ENCODE measurements around the gene SCN2B.

- TF ChIP-seq CTCF (conservative IDR thresholded peaks at IDR 0.05; ENCODE audit: low read length) = no peak
- TF ChIP-seq EZH2phosphoT487 (IDR thresholded peaks at IDR 0.05; ENCODE audit: borderline replicate concordance) = no peak
These were observed 36.3 kb upstream of the SCN2B start for GRCh38 chr11:118212781-118213191.

Measured in Loucy (cell line).